CD4-positive, alpha-beta memory T cell (primary cell): ENCODE measurements around the gene RALBP1. TPM values are rescaled to one million over a fixed set of nuclear protein-coding genes. Genes with fewer than 3 reads are reported as not detected.

Source experiments
- CTCF ChIA-PET: fragments of 350-600 bp; sonication (Branson Sonifier 250); formaldehyde crosslinking; loops from one replicate; lab custom pipeline; 2021; ENCODE audit warnings: inconsistent platforms; ENCODE audit not compliant: partially characterized antibody; lab: Charles Lee
- POLR2A ChIA-PET: fragments of 350-600 bp; sonication (Branson Sonifier 250); formaldehyde crosslinking; loops from one replicate; lab custom pipeline; 2021; ENCODE audit not compliant: partially characterized antibody; lab: Charles Lee
- DNase-seq, 5 donors: peaks; one replicate each; pipeline versions ENCODE4 v3.0.0 to v3.0.0-alpha.2; 2020 to 2022; ENCODE audit warnings: mixed read lengths in 1 of 5
- H3K27ac ChIP-seq: one replicate; pipeline ENCODE4 v1.7.0; 2013; ENCODE audit warnings: low read depth, low read length
- H3K27me3 ChIP-seq: 2 replicates; pipeline ENCODE4 v1.7.0; 2013; ENCODE audit warnings: mild to moderate bottlenecking, low read length, moderate library complexity; ENCODE audit not compliant: insufficient read depth
- H3K36me3 ChIP-seq: 2 replicates; pipeline ENCODE4 v1.7.0; 2013; ENCODE audit warnings: mild to moderate bottlenecking, low read length, moderate library complexity; ENCODE audit not compliant: insufficient read depth
- H3K4me1 ChIP-seq: 2 replicates; pipeline ENCODE4 v1.7.0; 2013; ENCODE audit warnings: mild to moderate bottlenecking, low read length, moderate library complexity; ENCODE audit not compliant: insufficient read depth
- H3K4me3 ChIP-seq, 2 donors: one replicate each; pipeline ENCODE4 v1.7.0; 2013; ENCODE audit warnings: low read length in 2 of 2, mild to moderate bottlenecking in 1 of 2
- H3K9me3 ChIP-seq, 2 donors: one replicate each; pipeline ENCODE4 v1.7.0; 2013; ENCODE audit warnings: low read length in 2 of 2, control low read depth in 1 of 2; ENCODE audit not compliant: control insufficient read depth in 1 of 2
- H3K27ac Mint-ChIP-seq, 7 donors: one replicate each; pipeline ENCODE4 v1.8.0; 2020 to 2021; ENCODE audit warnings: mixed read lengths in 7 of 7, mild to moderate bottlenecking in 6 of 7, inconsistent platforms in 3 of 7, moderate library complexity in 3 of 7
- H3K27me3 Mint-ChIP-seq, 2 donors: one replicate each; pipeline ENCODE4 v1.8.0; 2020 to 2021; ENCODE audit warnings: mixed read lengths in 2 of 2
- H3K36me3 Mint-ChIP-seq, 2 donors: one replicate each; pipeline ENCODE4 v1.8.0; 2020 to 2021; ENCODE audit warnings: mixed read lengths in 2 of 2, inconsistent platforms in 1 of 2, mild to moderate bottlenecking in 1 of 2
- H3K4me1 Mint-ChIP-seq, 4 donors: one replicate each; pipeline ENCODE4 v1.8.0; 2020 to 2021; ENCODE audit warnings: mixed read lengths in 4 of 4, mild to moderate bottlenecking in 1 of 4
- H3K4me3 Mint-ChIP-seq, 8 donors: one replicate each; pipeline ENCODE4 v1.8.0; 2020 to 2021; ENCODE audit warnings: mixed read lengths in 8 of 8, mild to moderate bottlenecking in 7 of 8, moderate library complexity in 6 of 8, inconsistent platforms in 3 of 8
- H3K9me3 Mint-ChIP-seq, 8 donors: one replicate each; pipeline ENCODE4 v1.8.0; 2020 to 2021; ENCODE audit warnings: mixed read lengths in 8 of 8, mild to moderate bottlenecking in 5 of 8, inconsistent platforms in 3 of 8, moderate library complexity in 1 of 8
- intact Hi-C: fragments of 100-400 bp; cut with micrococcal nuclease; formaldehyde crosslinking; loops from one replicate; pipeline ENCODE4 v1.15.1; 2023
- polyA plus RNA-seq, 2 donors: library from polyadenylated mRNA; unstranded; fragments of 300-500 nt; fragmentation: Illumina TruSeq; gene quantifications; one replicate each; pipeline ENCODE4 v1.2.3, GENCODE V29; 2021
- total RNA-seq, 2 experiments: library from RNA; stranded (reverse); gene quantifications; one replicate each; pipeline ENCODE4 v1.2.3, GENCODE V29; 2021

RALBP1 gene
- total and polyA plus RNA-seq, 4 experiments from 2014 or later = 33.9 to 49.9 (median 46.9) TPM

GRCh38 chr18:9506046-9506792 is 30.9 kb downstream of the RALBP1 start:
- Mint-ChIP-seq H3K27ac (peak overlapping the region in 1 of 7 donors; percentile 42), H3K4me1 (peaks cover 19 to 42% (median 37%) of the 10 kb centered on the region in 4 donors), H3K9me3 (peaks cover 0 to 23% (median 13%) of the 10 kb centered on the region in 8 donors), H3K27me3 (no peaks in the 10 kb centered on the region), H3K36me3 (peaks cover 20 to 28% of the 10 kb centered on the region in 2 donors), H3K4me3 (peak overlapping the region in 1 of 8 donors; percentile 40)
- POLR2A ChIA-PET = no interaction called here
- no peaks in the 10 kb centered on the region for H3K9me3 ChIP-seq
- no peaks in the 10 kb centered on the region for H3K27me3 ChIP-seq
- peaks cover 6% of the 10 kb centered on the region for H3K4me1 ChIP-seq
- no peak for DNase-seq
- CTCF ChIA-PET = interaction anchor here (1.5 kb wide), 2 partner anchors 10 to 11 kb away, joined by 5 to 6 read pairs; no protein-coding TSS in a partner anchor
- intact Hi-C loops = no loop called here
- no peak overlapping the region for H3K27ac ChIP-seq
- no peak overlapping the region for H3K4me3 ChIP-seq
- no peaks in the 10 kb centered on the region for H3K36me3 ChIP-seq

- peaks cover 15 to 18% of the 10 kb centered on the region in 2 donors for H3K36me3 Mint-ChIP-seq
- ChIA-PET POLR2A (no interaction called here), CTCF (interaction anchor here (0.9 to 1.5 kb wide), 3 partner anchors 8 to 16 kb away, joined by 3 to 6 read pairs (median 5); no protein-coding TSS in a partner anchor)
- Histone ChIP-seq H3K4me3 (no peak overlapping the region), H3K36me3 (no peaks in the 10 kb centered on the region), H3K9me3 (no peaks in the 10 kb centered on the region), H3K27me3 (no peaks in the 10 kb centered on the region), H3K27ac (no peak overlapping the region), H3K4me1 (peaks cover 6% of the 10 kb centered on the region)
- intact Hi-C loops = no loop called here
- H3K9me3 Mint-ChIP-seq = peaks cover 0 to 12% (median 9%) of the 10 kb centered on the region in 8 donors
- H3K27ac Mint-ChIP-seq = peak overlapping the region in 2 of 7 donors; percentile 1 to 19
- peaks cover 19 to 42% (median 35%) of the 10 kb centered on the region in 4 donors for H3K4me1 Mint-ChIP-seq
- H3K27me3 Mint-ChIP-seq = no peaks in the 10 kb centered on the region
- DNase-seq = no peak
- no peak overlapping the region for H3K4me3 Mint-ChIP-seq
These were observed 32.3 kb downstream of the RALBP1 start for GRCh38 chr18:9507565-9508088.

GRCh38 chr18:9508446-9509025 is 33.2 kb downstream of the RALBP1 start:
- Histone ChIP-seq H3K4me1 (peaks cover 6% of the 10 kb centered on the region), H3K36me3 (no peaks in the 10 kb centered on the region), H3K27me3 (no peaks in the 10 kb centered on the region), H3K27ac (no peak overlapping the region), H3K4me3 (no peak overlapping the region), H3K9me3 (no peaks in the 10 kb centered on the region)
- Mint-ChIP-seq H3K27ac (peak overlapping the region in 2 of 7 donors; percentile 60 to 80), H3K36me3 (peaks cover 8 to 12% of the 10 kb centered on the region in 2 donors), H3K27me3 (no peaks in the 10 kb centered on the region), H3K9me3 (peaks cover 0 to 5% (median under 1%) of the 10 kb centered on the region in 8 donors), H3K4me1 (peaks cover 19 to 42% (median 35%) of the 10 kb centered on the region in 4 donors), H3K4me3 (no peak overlapping the region)
- ChIA-PET CTCF (interaction anchor here (1.0 to 1.5 kb wide), 3 partner anchors 7 to 21 kb away, joined by 3 to 5 read pairs (median 5); no protein-coding TSS in a partner anchor), POLR2A (no interaction called here)
- DNase-seq = no peak
- intact Hi-C loops = no loop called here

GRCh38 chr18:9513971-9514512 is 38.7 kb downstream of the RALBP1 start:
- Mint-ChIP-seq H3K27me3 (no peaks in the 10 kb centered on the region), H3K27ac (peak overlapping the region in 1 of 7 donors; percentile 25), H3K4me1 (peaks cover 4 to 16% (median 7%) of the 10 kb centered on the region in 4 donors), H3K36me3 (peaks cover 7 to 33% of the 10 kb centered on the region in 2 donors), H3K9me3 (no peaks in the 10 kb centered on the region), H3K4me3 (no peak overlapping the region)
- intact Hi-C loops = no loop called here
- H3K27ac ChIP-seq = no peak overlapping the region
- no peak overlapping the region for H3K4me3 ChIP-seq
- POLR2A ChIA-PET = no interaction called here
- no peaks in the 10 kb centered on the region for H3K27me3 ChIP-seq
- H3K36me3 ChIP-seq = no peaks in the 10 kb centered on the region
- no peaks in the 10 kb centered on the region for H3K4me1 ChIP-seq
- CTCF ChIA-PET = interaction anchor here (0.5 to 1.7 kb wide), 8 partner anchors 14 to 443 kb away, joined by 3 to 10 read pairs (median 3); no protein-coding TSS in a partner anchor
- H3K9me3 ChIP-seq = no peaks in the 10 kb centered on the region
- DNase-seq = no peak

- peak overlapping the region in 3 of 7 donors; percentile 14 to 61 (median 30) for H3K27ac Mint-ChIP-seq
- ChIA-PET POLR2A (no interaction called here), CTCF (interaction anchor here (0.6 to 2.6 kb wide), 27 partner anchors 8 to 451 kb away, joined by 3 to 13 read pairs (median 3); partner anchors contain the start of gene TWSG1)
- peak in 4 of 5 donors; percentile 35 to 50 (median 46) for DNase-seq
- H3K4me1 ChIP-seq = no peaks in the 10 kb centered on the region
- intact Hi-C loops = loop anchor here (1.0 to 5.0 kb wide), 5 partner anchors 182 to 862 kb away; partner anchors contain the start of gene TWSG1
- H3K36me3 ChIP-seq = no peaks in the 10 kb centered on the region
- no peak overlapping the region for H3K4me3 Mint-ChIP-seq
- no peaks in the 10 kb centered on the region for H3K27me3 Mint-ChIP-seq
- no peaks in the 10 kb centered on the region for H3K9me3 ChIP-seq
- H3K4me1 Mint-ChIP-seq = peaks cover 0 to 12% (median 5%) of the 10 kb centered on the region in 4 donors
- no peak overlapping the region for H3K4me3 ChIP-seq
- peaks cover 7 to 37% of the 10 kb centered on the region in 2 donors for H3K36me3 Mint-ChIP-seq
- H3K27me3 ChIP-seq = no peaks in the 10 kb centered on the region
- H3K9me3 Mint-ChIP-seq = no peaks in the 10 kb centered on the region
- no peak overlapping the region for H3K27ac ChIP-seq
These were observed 41.2 kb downstream of the RALBP1 start for GRCh38 chr18:9516437-9517064.

GRCh38 chr18:9517869-9518268 is 42.6 kb downstream of the RALBP1 start:
- Histone ChIP-seq H3K27ac (no peak overlapping the region), H3K9me3 (no peaks in the 10 kb centered on the region), H3K27me3 (no peaks in the 10 kb centered on the region), H3K4me3 (no peak overlapping the region), H3K36me3 (no peaks in the 10 kb centered on the region), H3K4me1 (no peaks in the 10 kb centered on the region)
- Mint-ChIP-seq H3K27ac (no peak overlapping the region), H3K27me3 (no peaks in the 10 kb centered on the region), H3K9me3 (no peaks in the 10 kb centered on the region), H3K36me3 (peaks cover 17 to 47% of the 10 kb centered on the region in 2 donors), H3K4me1 (peaks cover 0 to 12% (median 5%) of the 10 kb centered on the region in 4 donors), H3K4me3 (no peak overlapping the region)
- no peak for DNase-seq
- POLR2A ChIA-PET = no interaction called here
- intact Hi-C loops = loop anchor here (2.0 to 5.0 kb wide), 2 partner anchors 183 to 371 kb away; partner anchors contain the start of gene TWSG1
- CTCF ChIA-PET = interaction anchor here (0.6 to 2.6 kb wide), 5 partner anchors 9 to 444 kb away, joined by 3 to 13 read pairs (median 5); no protein-coding TSS in a partner anchor
